Measurements from ENCODE around the gene FASN. TPM values are rescaled to one million over a fixed set of nuclear protein-coding genes. Genes with fewer than 3 reads are reported as not detected.
A peak's percentile ranks its signal among the peaks of the same experiment; 100 is the strongest.

The FASN gene
- total and polyA plus RNA-seq, 2 of the 13 experiments (the other 11 are each of a cell fraction or from before 2014, with no cell fraction given), result 51.7 to 101 TPM

DNA sequence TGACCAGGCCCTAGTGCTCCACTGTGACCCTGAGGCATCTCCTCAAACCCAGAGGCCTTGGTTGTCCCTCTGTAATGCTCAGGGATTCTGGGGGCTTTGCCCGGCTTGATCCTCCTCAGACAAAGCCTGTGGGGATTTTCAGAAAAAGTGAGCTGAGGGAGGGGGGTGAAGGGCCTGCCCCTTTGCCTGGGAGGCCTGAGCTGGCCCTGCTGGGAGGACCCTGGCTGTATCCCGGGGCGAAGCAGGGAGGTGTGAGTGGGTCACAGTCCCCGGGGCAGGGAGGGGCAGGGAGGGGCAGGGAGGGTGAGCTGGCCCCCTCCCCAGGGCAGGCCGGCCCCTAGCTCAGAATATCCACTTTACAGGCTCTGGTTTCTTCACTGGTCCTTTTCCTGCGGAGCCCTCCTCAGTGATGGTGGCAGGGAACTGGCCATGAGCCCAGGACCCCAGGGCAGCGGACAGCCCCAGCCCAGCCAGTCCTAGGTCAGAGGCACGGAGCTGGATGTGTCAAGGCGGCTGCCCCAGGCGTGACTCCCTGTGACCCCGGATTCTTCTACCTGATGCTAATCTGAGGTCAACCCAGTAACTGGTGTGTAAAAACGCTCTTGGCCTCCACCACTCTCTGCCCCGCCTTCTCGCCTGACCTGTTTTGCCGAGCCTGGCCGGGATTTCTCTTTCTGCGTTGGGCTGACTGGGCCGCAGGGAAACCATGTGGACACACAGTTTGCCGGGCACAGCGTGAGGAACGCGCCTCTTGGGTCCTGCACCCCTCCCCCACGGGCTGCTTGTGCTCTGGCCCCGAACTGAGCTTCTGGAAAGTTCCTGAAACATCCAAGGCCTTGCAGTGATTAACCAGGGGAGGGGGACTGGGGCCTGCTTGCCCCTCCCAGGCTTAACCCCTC, 5.8 kb upstream of the FASN start (continued):
- TF ChIP-seq, protein P1, sequence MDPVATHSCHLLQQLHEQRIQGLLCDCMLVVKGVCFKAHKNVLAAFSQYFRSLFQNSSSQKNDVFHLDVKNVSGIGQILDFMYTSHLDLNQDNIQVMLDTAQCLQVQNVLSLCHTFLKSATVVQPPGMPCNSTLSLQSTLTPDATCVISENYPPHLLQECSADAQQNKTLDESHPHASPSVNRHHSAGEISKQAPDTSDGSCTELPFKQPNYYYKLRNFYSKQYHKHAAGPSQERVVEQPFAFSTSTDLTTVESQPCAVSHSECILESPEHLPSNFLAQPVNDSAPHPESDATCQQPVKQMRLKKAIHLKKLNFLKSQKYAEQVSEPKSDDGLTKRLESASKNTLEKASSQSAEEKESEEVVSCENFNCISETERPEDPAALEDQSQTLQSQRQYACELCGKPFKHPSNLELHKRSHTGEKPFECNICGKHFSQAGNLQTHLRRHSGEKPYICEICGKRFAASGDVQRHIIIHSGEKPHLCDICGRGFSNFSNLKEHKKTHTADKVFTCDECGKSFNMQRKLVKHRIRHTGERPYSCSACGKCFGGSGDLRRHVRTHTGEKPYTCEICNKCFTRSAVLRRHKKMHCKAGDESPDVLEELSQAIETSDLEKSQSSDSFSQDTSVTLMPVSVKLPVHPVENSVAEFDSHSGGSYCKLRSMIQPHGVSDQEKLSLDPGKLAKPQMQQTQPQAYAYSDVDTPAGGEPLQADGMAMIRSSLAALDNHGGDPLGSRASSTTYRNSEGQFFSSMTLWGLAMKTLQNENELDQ (CRISPR knock-in tag; IDR thresholded peaks at IDR 0.05; ENCODE audit: borderline replicate concordance), result no peak
- no peak for TF ChIP-seq ZNF235 (CRISPR knock-in tag; IDR thresholded peaks at IDR 0.05; ENCODE audit: borderline replicate concordance)
- TF ChIP-seq MED1 (CRISPR knock-in tag; IDR thresholded peaks at IDR 0.05), result peak; percentile 95
- no peak for TF ChIP-seq ZNF10 (CRISPR knock-in tag; IDR thresholded peaks at IDR 0.05; ENCODE audit: borderline replicate concordance, low read depth)
- no peak for TF ChIP-seq KLF13 (CRISPR knock-in tag; IDR thresholded peaks at IDR 0.05)
- TF ChIP-seq ZSCAN31 (CRISPR knock-in tag; IDR thresholded peaks at IDR 0.05; ENCODE audit: low read depth), result peak; percentile 93
- TF ChIP-seq NCOA1 (CRISPR knock-in tag; IDR thresholded peaks at IDR 0.05), result no peak
- peak; percentile 18; the same call in 1 of the 2 replicates for TF ChIP-seq FOXK2 (IDR thresholded peaks at IDR 0.05)
- no peak for TF ChIP-seq ELK4 (CRISPR knock-in tag; IDR thresholded peaks at IDR 0.05; ENCODE audit: borderline replicate concordance)
- peak; percentile 48 for TF ChIP-seq PPARG (CRISPR knock-in tag; conservative IDR thresholded peaks at IDR 0.05)
- TF ChIP-seq THAP8 (CRISPR knock-in tag; IDR thresholded peaks at IDR 0.05; ENCODE audit: borderline replicate concordance), result 0 out of 2 replicates have a peak, but pooled peaks have one; percentile 50
- no peak for TF ChIP-seq ZBTB1 (CRISPR knock-in tag; IDR thresholded peaks at IDR 0.05; ENCODE audit: borderline replicate concordance)
- no peak for TF ChIP-seq NR3C1 (CRISPR knock-in tag; IDR thresholded peaks at IDR 0.05)
- TF ChIP-seq SAFB2 (CRISPR knock-in tag; IDR thresholded peaks at IDR 0.05; ENCODE audit: borderline replicate concordance, low read depth), result peak; percentile 67
- TF ChIP-seq ZNF484 (CRISPR knock-in tag; IDR thresholded peaks at IDR 0.05; ENCODE audit: borderline replicate concordance, low read depth), result no peak
- TF ChIP-seq PBX2 (CRISPR knock-in tag; IDR thresholded peaks at IDR 0.05), result no peak
- TF ChIP-seq SALL2 (CRISPR knock-in tag; IDR thresholded peaks at IDR 0.05), result peak; percentile 87; the same call in 1 of the 2 replicates
- TF ChIP-seq THYN1 (CRISPR knock-in tag; IDR thresholded peaks at IDR 0.05; ENCODE audit: borderline replicate concordance, low read depth), result no peak
- TF ChIP-seq, protein P2, sequence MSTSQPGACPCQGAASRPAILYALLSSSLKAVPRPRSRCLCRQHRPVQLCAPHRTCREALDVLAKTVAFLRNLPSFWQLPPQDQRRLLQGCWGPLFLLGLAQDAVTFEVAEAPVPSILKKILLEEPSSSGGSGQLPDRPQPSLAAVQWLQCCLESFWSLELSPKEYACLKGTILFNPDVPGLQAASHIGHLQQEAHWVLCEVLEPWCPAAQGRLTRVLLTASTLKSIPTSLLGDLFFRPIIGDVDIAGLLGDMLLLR (CRISPR knock-in tag; IDR thresholded peaks at IDR 0.05), result no peak
- peak; percentile 92; the same call in 1 of the 2 replicates for TF ChIP-seq RNF219 (CRISPR knock-in tag; IDR thresholded peaks at IDR 0.05)

Measured in HepG2 (cell line).